Measurements from ENCODE around the gene MRGPRX4. TPM values are rescaled to one million over a fixed set of nuclear protein-coding genes. Genes with fewer than 3 reads are reported as not detected.

The MRGPRX4 gene
- total and polyA plus RNA-seq, 2 experiments from 2014 or later = not detected

GRCh38 chr11:18204771-18205170 is 32.1 kb downstream of the MRGPRX4 start:
- no peaks in the 10 kb centered on the region for H3K36me3 Mint-ChIP-seq (ENCODE audit: low read depth)
- Histone ChIP-seq H3K4me3 (no peak overlapping the region), H2AFZ (no peak overlapping the region), H3F3A (replicated peaks; ENCODE audit: low read depth) (no peaks in the 10 kb centered on the region), H4K20me1 (replicated peaks; ENCODE audit: insufficient read depth) (no peaks in the 10 kb centered on the region), H3K9me2 (ENCODE audit: insufficient read depth) (no peaks in the 10 kb centered on the region), H3K4me1 (ENCODE audit: insufficient read depth) (no peaks in the 10 kb centered on the region), H3K79me2 (replicated peaks; ENCODE audit: insufficient read depth) (no peaks in the 10 kb centered on the region), H3K36me3 (ENCODE audit: insufficient read depth) (no peaks in the 10 kb centered on the region), H3K27ac (ENCODE audit: low read depth) (no peak overlapping the region), H3K27me3 (ENCODE audit: insufficient read depth) (peaks cover 16% of the 10 kb centered on the region), H3K4me2 (no peak overlapping the region)
- 0 out of 3 replicates have a peak, but pooled peaks cover 2% of the 10 kb centered on the region for H3K9me3 Mint-ChIP-seq
- H3K4me1 Mint-ChIP-seq = no peaks in the 10 kb centered on the region
- peaks cover 3% of the 10 kb centered on the region for H3K27me3 Mint-ChIP-seq (ENCODE audit: insufficient read depth, low read depth, poor library complexity)
- DNase-seq (ENCODE audit: low spot score) = no peak
- no peak overlapping the region for H3K4me3 Mint-ChIP-seq
- ATAC-seq = no peak
- TF ChIP-seq EZH2phosphoT487 (IDR thresholded peaks at IDR 0.05; ENCODE audit: unreplicated experiment) = no peak
- TF ChIP-seq, protein P1, sequence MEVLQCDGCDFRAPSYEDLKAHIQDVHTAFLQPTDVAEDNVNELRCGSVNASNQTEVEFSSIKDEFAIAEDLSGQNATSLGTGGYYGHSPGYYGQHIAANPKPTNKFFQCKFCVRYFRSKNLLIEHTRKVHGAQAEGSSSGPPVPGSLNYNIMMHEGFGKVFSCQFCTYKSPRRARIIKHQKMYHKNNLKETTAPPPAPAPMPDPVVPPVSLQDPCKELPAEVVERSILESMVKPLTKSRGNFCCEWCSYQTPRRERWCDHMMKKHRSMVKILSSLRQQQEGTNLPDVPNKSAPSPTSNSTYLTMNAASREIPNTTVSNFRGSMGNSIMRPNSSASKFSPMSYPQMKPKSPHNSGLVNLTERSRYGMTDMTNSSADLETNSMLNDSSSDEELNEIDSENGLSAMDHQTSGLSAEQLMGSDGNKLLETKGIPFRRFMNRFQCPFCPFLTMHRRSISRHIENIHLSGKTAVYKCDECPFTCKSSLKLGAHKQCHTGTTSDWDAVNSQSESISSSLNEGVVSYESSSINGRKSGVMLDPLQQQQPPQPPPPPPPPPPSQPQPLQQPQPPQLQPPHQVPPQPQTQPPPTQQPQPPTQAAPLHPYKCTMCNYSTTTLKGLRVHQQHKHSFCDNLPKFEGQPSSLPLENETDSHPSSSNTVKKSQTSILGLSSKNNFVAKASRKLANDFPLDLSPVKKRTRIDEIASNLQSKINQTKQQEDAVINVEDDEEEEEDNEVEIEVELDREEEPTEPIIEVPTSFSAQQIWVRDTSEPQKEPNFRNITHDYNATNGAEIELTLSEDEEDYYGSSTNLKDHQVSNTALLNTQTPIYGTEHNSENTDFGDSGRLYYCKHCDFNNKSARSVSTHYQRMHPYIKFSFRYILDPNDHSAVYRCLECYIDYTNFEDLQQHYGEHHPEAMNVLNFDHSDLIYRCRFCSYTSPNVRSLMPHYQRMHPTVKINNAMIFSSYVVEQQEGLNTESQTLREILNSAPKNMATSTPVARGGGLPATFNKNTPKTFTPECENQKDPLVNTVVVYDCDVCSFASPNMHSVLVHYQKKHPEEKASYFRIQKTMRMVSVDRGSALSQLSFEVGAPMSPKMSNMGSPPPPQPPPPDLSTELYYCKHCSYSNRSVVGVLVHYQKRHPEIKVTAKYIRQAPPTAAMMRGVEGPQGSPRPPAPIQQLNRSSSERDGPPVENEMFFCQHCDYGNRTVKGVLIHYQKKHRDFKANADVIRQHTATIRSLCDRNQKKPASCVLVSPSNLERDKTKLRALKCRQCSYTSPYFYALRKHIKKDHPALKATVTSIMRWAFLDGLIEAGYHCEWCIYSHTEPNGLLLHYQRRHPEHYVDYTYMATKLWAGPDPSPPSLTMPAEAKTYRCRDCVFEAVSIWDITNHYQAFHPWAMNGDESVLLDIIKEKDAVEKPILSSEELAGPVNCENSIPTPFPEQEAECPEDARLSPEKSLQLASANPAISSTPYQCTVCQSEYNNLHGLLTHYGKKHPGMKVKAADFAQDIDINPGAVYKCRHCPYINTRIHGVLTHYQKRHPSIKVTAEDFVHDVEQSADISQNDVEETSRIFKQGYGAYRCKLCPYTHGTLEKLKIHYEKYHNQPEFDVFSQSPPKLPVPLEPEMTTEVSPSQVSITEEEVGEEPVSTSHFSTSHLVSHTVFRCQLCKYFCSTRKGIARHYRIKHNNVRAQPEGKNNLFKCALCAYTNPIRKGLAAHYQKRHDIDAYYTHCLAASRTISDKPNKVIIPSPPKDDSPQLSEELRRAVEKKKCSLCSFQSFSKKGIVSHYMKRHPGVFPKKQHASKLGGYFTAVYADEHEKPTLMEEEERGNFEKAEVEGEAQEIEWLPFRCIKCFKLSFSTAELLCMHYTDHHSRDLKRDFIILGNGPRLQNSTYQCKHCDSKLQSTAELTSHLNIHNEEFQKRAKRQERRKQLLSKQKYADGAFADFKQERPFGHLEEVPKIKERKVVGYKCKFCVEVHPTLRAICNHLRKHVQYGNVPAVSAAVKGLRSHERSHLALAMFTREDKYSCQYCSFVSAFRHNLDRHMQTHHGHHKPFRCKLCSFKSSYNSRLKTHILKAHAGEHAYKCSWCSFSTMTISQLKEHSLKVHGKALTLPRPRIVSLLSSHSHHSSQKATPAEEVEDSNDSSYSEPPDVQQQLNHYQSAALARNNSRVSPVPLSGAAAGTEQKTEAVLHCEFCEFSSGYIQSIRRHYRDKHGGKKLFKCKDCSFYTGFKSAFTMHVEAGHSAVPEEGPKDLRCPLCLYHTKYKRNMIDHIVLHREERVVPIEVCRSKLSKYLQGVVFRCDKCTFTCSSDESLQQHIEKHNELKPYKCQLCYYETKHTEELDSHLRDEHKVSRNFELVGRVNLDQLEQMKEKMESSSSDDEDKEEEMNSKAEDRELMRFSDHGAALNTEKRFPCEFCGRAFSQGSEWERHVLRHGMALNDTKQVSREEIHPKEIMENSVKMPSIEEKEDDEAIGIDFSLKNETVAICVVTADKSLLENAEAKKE (CRISPR knock-in tag; IDR thresholded peaks at IDR 0.05) = no peak
- no peak for TF ChIP-seq EZH2 (IDR thresholded peaks at IDR 0.05; ENCODE audit: low read depth, unreplicated experiment)
- TF ChIP-seq STAT1 (IDR thresholded peaks at IDR 0.05; ENCODE audit: unreplicated experiment) = no peak
- TF ChIP-seq, protein P2, sequence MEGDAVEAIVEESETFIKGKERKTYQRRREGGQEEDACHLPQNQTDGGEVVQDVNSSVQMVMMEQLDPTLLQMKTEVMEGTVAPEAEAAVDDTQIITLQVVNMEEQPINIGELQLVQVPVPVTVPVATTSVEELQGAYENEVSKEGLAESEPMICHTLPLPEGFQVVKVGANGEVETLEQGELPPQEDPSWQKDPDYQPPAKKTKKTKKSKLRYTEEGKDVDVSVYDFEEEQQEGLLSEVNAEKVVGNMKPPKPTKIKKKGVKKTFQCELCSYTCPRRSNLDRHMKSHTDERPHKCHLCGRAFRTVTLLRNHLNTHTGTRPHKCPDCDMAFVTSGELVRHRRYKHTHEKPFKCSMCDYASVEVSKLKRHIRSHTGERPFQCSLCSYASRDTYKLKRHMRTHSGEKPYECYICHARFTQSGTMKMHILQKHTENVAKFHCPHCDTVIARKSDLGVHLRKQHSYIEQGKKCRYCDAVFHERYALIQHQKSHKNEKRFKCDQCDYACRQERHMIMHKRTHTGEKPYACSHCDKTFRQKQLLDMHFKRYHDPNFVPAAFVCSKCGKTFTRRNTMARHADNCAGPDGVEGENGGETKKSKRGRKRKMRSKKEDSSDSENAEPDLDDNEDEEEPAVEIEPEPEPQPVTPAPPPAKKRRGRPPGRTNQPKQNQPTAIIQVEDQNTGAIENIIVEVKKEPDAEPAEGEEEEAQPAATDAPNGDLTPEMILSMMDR (conservative IDR thresholded peaks at IDR 0.05; ENCODE audit: low read depth in 2 of 2) = no peak
- no peak for TF ChIP-seq POLR2AphosphoS5 (IDR thresholded peaks at IDR 0.05; ENCODE audit: low read depth)
- TF ChIP-seq ZNF114 (CRISPR knock-in tag; IDR thresholded peaks at IDR 0.05) = no peak
- no peak for TF ChIP-seq ZNF331 (CRISPR knock-in tag; IDR thresholded peaks at IDR 0.05; ENCODE audit: low read depth)
- no peak for TF ChIP-seq ETS1 (IDR thresholded peaks at IDR 0.05)
- no peak for TF ChIP-seq REST (IDR thresholded peaks at IDR 0.05; ENCODE audit: unreplicated experiment)
- no peak for TF ChIP-seq CREB1 (CRISPR knock-in tag; IDR thresholded peaks at IDR 0.05; ENCODE audit: low read depth)
- TF ChIP-seq JUNB (IDR thresholded peaks at IDR 0.05; ENCODE audit: unreplicated experiment) = no peak
- TF ChIP-seq NANOG (IDR thresholded peaks at IDR 0.05; ENCODE audit: borderline replicate concordance) = no peak
- no peak overlapping the region for H3K27ac Mint-ChIP-seq
